OCI-LY7 (cell line): ENCODE measurements around the gene DNASE1L1. TPM values are rescaled to one million over a fixed set of nuclear protein-coding genes. Genes with fewer than 3 reads are reported as not detected.

ENCODE experiments used
- BruUV-seq: library from RNA; stranded (reverse); fragments of 400-500 nt; replicated peaks from 2 replicates; lab custom pipeline; 2021; lab: Mats Ljungman, UMichigan
- CTCF ChIA-PET: fragments of 300-600 bp; sonication (Branson Sonifier 250); formaldehyde crosslinking; loops from one replicate; lab custom pipeline; 2022; ENCODE audit warnings: antibody characterized with exemption; ENCODE audit not compliant: unreplicated experiment; lab: Charles Lee
- POLR2A ChIA-PET: fragments of 300-600 bp; sonication (Branson Sonifier 250); formaldehyde crosslinking; loops from one replicate; lab custom pipeline; 2022; ENCODE audit warnings: antibody characterized with exemption; lab: Charles Lee
- DNase-seq: peaks from one replicate; pipeline ENCODE4 v3.0.0-alpha.2; 2015; ENCODE audit warnings: low spot score
- H2AFZ ChIP-seq: fragments of 200-600 bp; sonication (generic), shearing (Covaris generic); 2 replicates; pipeline ENCODE4 v1.6.1; 2014; ENCODE audit warnings: mild to moderate bottlenecking, antibody characterized with exemption, low read length, moderate library complexity
- H3K27ac ChIP-seq: fragments of 200-600 bp; sonication (generic); 2 replicates; pipeline ENCODE4 v1.5.1; 2014; ENCODE audit warnings: mixed run types, low read depth, mild to moderate bottlenecking, moderate library complexity, low read length, inconsistent platforms; ENCODE audit not compliant: poor library complexity, severe bottlenecking
- H3K36me3 ChIP-seq: fragments of 200-600 bp; sonication (generic); 2 replicates; pipeline ENCODE4 v1.6.1; 2014; ENCODE audit warnings: mild to moderate bottlenecking, antibody characterized with exemption, low read length, moderate library complexity, mixed read lengths; ENCODE audit not compliant: insufficient read depth
- H3K4me1 ChIP-seq: fragments of 200-600 bp; sonication (generic); 2 replicates; pipeline ENCODE4 v1.5.1; 2014; ENCODE audit warnings: mild to moderate bottlenecking, low read length; ENCODE audit not compliant: insufficient read depth, poor library complexity, severe bottlenecking
- H3K4me2 ChIP-seq: fragments of 200-600 bp; sonication (generic); 2 replicates; pipeline ENCODE4 v1.6.1; 2014; ENCODE audit warnings: mild to moderate bottlenecking, low read length
- H3K4me3 ChIP-seq: fragments of 200-600 bp; sonication (generic); 2 replicates; pipeline ENCODE4 v1.5.1; 2014; ENCODE audit warnings: mild to moderate bottlenecking, low read depth, low read length; ENCODE audit not compliant: poor library complexity, severe bottlenecking
- H3K79me2 ChIP-seq: fragments of 200-600 bp; sonication (generic); 2 replicates; pipeline ENCODE4 v1.6.1; 2016; ENCODE audit warnings: low read depth, mild to moderate bottlenecking, low read length, moderate library complexity, mixed read lengths; ENCODE audit not compliant: insufficient read depth
- H3K9me2 ChIP-seq: fragments of 200-600 bp; sonication (generic); 2 replicates; pipeline ENCODE4 v1.6.1; 2016; ENCODE audit warnings: mild to moderate bottlenecking, low read length, mixed read lengths; ENCODE audit not compliant: insufficient read depth
- H3K9me3 ChIP-seq: fragments of 200-600 bp; sonication (generic); 2 replicates; pipeline ENCODE4 v1.6.1; 2014; ENCODE audit warnings: mild to moderate bottlenecking, mixed run types, low read length, mixed read lengths
- H4K20me1 ChIP-seq: fragments of 200-600 bp; sonication (generic); 2 replicates; pipeline ENCODE4 v1.6.1; 2014; ENCODE audit warnings: mild to moderate bottlenecking, antibody characterized with exemption, low read length, moderate library complexity, mixed read lengths; ENCODE audit not compliant: insufficient read depth
- CTCF ChIP-seq: fragments of 200-600 bp; sonication (generic); conservative IDR thresholded peaks from 2 replicates; pipeline ENCODE4 v1.5.1; 2014; ENCODE audit warnings: mild to moderate bottlenecking, antibody characterized with exemption, low read length, moderate library complexity, mixed read lengths
- EZH2phosphoT487 ChIP-seq: fragments of 200-600 bp; sonication (generic); IDR thresholded peaks from 2 replicates; pipeline ENCODE4 v1.6.1; 2018; ENCODE audit warnings: low read depth, borderline replicate concordance, mild to moderate bottlenecking, mixed run types, antibody characterized with exemption, low read length, moderate library complexity, mixed read lengths
- intact Hi-C: fragments of 100-400 bp; cut with micrococcal nuclease; formaldehyde crosslinking; loops from one replicate; pipeline ENCODE4 v1.10.0; 2022; ENCODE audit not compliant: unreplicated experiment
- total RNA-seq, 2 experiments: library from RNA; depleted of rRNA in 1 of 2; stranded (reverse); fragments of >200 nt in 1 of 2; shearing (Covaris generic) in 1 of 2; gene quantifications; 2 replicates each; pipeline ENCODE4 v1.2.3, GENCODE V29; 2014 to 2022

The DNASE1L1 gene
- total RNA-seq, 2 experiments from 2014 or later: 23.1 to 30.1 TPM

DNA sequence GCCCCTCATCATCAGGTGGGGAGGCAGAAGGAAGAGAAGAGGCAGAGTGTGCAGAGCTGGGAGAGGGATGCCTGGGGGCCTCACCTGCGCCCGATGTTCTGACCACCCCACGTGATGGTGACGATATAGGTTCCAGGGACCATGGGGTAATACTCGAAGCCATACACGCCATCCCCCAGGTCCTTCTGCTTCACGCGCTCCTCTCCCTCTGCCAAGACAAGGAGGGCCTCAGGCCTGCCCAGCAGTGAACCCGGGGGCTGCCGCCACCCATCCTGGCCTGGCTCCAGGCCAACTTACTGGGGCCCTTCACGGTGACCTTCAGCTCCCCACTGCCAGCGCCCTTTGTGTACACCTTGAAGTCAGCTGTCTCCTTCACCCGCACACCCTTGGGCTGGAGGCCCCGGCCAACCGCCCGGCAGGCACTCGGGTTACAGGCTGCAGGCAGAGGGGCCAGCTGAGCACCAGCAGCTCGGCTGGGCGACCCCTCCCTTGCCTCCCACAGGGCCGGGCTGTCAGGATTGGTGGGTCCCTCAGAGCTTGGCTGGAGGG, 43.9 kb downstream of the DNASE1L1 start:
- peaks cover 14% of the 10 kb centered on the region; the same call in 1 of the 2 replicates for H3K79me2 ChIP-seq
- ChIA-PET POLR2A (no interaction called here), CTCF (no interaction called here)
- DNase-seq: no peak
- peaks cover 36% of the 10 kb centered on the region for H3K36me3 ChIP-seq
- H3K27ac ChIP-seq: no peak overlapping the region
- no TSS peak for BruUV-seq
- 0 out of 2 replicates have a peak, but pooled peaks cover 3% of the 10 kb centered on the region for H4K20me1 ChIP-seq
- H2AFZ ChIP-seq: no peak overlapping the region
- H3K4me3 ChIP-seq: no peak overlapping the region
- no peaks in the 10 kb centered on the region for H3K9me3 ChIP-seq
- intact Hi-C loops: no loop called here
- no peak for TF ChIP-seq EZH2phosphoT487
- no peak for TF ChIP-seq CTCF
- no peak overlapping the region for H3K4me2 ChIP-seq
- peaks cover 10% of the 10 kb centered on the region for H3K4me1 ChIP-seq
- no peaks in the 10 kb centered on the region for H3K9me2 ChIP-seq

GRCh38 chrX:154363706-154364439, 45.2 kb downstream of the DNASE1L1 start:
- Histone ChIP-seq H3K9me2 (no peaks in the 10 kb centered on the region), H2AFZ (no peak overlapping the region), H3K4me1 (peaks cover 6% of the 10 kb centered on the region), H3K36me3 (peaks cover 45% of the 10 kb centered on the region), H3K79me2 (peaks cover 2% of the 10 kb centered on the region; the same call in 1 of the 2 replicates), H3K4me3 (no peak overlapping the region), H4K20me1 (no peaks in the 10 kb centered on the region), H3K27ac (no peak overlapping the region), H3K9me3 (no peaks in the 10 kb centered on the region), H3K4me2 (no peak overlapping the region)
- TF ChIP-seq CTCF (no peak), EZH2phosphoT487 (no peak)
- no TSS peak for BruUV-seq
- ChIA-PET POLR2A (no interaction called here), CTCF (no interaction called here)
- intact Hi-C loops: no loop called here
- no peak for DNase-seq
